Measurements from ENCODE around the gene PXN.

The PXN gene

GRCh38 chr12:120231316-120232011 lies 34.1 kb downstream of the PXN start (continued):
- no peak for TF ChIP-seq ZNF311 (tag by site-specific recombination; IDR thresholded peaks at IDR 0.05; ENCODE audit: borderline replicate concordance)
- peak; percentile 73 for TF ChIP-seq ZNF366 (tag by site-specific recombination; conservative IDR thresholded peaks at IDR 0.05)
- no peak for TF ChIP-seq ZNF132 (tag by site-specific recombination; IDR thresholded peaks at IDR 0.05; ENCODE audit: borderline replicate concordance)
- TF ChIP-seq ZNF473 (tag by site-specific recombination; IDR thresholded peaks at IDR 0.05): no peak
- no peak for TF ChIP-seq YY2 (tag by site-specific recombination; IDR thresholded peaks at IDR 0.05)
- no peak for TF ChIP-seq PRDM6 (tag by site-specific recombination; IDR thresholded peaks at IDR 0.05)
- no peak for TF ChIP-seq REPIN1 (tag by site-specific recombination; IDR thresholded peaks at IDR 0.05; ENCODE audit: low read depth)
- TF ChIP-seq ZNF24 (tag by site-specific recombination; IDR thresholded peaks at IDR 0.05): 0 out of 2 replicates have a peak, but pooled peaks have one; percentile 8
- 0 out of 2 replicates have a peak, but pooled peaks have one; percentile 5 for TF ChIP-seq ZBTB44 (tag by site-specific recombination; IDR thresholded peaks at IDR 0.05)
- TF ChIP-seq ZNF155 (tag by site-specific recombination; IDR thresholded peaks at IDR 0.05): no peak
- TF ChIP-seq ZNF302 (tag by site-specific recombination; IDR thresholded peaks at IDR 0.05; ENCODE audit: low read depth): no peak
- peak; percentile 61; the same call in 1 of the 2 replicates for TF ChIP-seq EGR2 (tag by site-specific recombination; IDR thresholded peaks at IDR 0.05; ENCODE audit: low read depth)
- no peak for TF ChIP-seq KLF16 (tag by site-specific recombination; IDR thresholded peaks at IDR 0.05)
- TF ChIP-seq ZNF621 (tag by site-specific recombination; IDR thresholded peaks at IDR 0.05): no peak
- no peak for TF ChIP-seq ZNF747 (tag by site-specific recombination; IDR thresholded peaks at IDR 0.05)
- 0 out of 2 replicates have a peak, but pooled peaks have one; percentile 17 for TF ChIP-seq KLF10 (tag by site-specific recombination; IDR thresholded peaks at IDR 0.05)
- TF ChIP-seq ZNF837 (tag by site-specific recombination; IDR thresholded peaks at IDR 0.05): no peak
- TF ChIP-seq ZNF571 (tag by site-specific recombination; IDR thresholded peaks at IDR 0.05): no peak
- no peak for TF ChIP-seq OVOL3 (tag by site-specific recombination; IDR thresholded peaks at IDR 0.05)
- no peak for TF ChIP-seq ZNF157 (tag by site-specific recombination; IDR thresholded peaks at IDR 0.05)
- no peak for TF ChIP-seq ZNF23 (tag by site-specific recombination; IDR thresholded peaks at IDR 0.05; ENCODE audit: borderline replicate concordance)
- 0 out of 2 replicates have a peak, but pooled peaks have one; percentile 29 for TF ChIP-seq ZNF391 (tag by site-specific recombination; IDR thresholded peaks at IDR 0.05; ENCODE audit: borderline replicate concordance, low read depth)
- TF ChIP-seq ZNF280D (tag by site-specific recombination; IDR thresholded peaks at IDR 0.05): no peak
- no peak for TF ChIP-seq ZBTB17 (tag by site-specific recombination; IDR thresholded peaks at IDR 0.05)
- no peak for TF ChIP-seq ZNF416 (tag by site-specific recombination; IDR thresholded peaks at IDR 0.05)
- no peak for TF ChIP-seq ZNF449 (tag by site-specific recombination; IDR thresholded peaks at IDR 0.05)
- 0 out of 2 replicates have a peak, but pooled peaks have one; percentile 17 for TF ChIP-seq TRIM28 (IDR thresholded peaks at IDR 0.05; ENCODE audit: borderline replicate concordance, low read length)
- no peak for TF ChIP-seq HOXD13 (CRISPR knock-in tag; IDR thresholded peaks at IDR 0.05; ENCODE audit: borderline replicate concordance)
- no peak for TF ChIP-seq KLF8 (tag by site-specific recombination; IDR thresholded peaks at IDR 0.05)
- peak; percentile 85 for TF ChIP-seq GLIS1 (tag by site-specific recombination; IDR thresholded peaks at IDR 0.05)
- TF ChIP-seq ZNF549 (tag by site-specific recombination; IDR thresholded peaks at IDR 0.05): no peak
- TF ChIP-seq ZNF513 (tag by site-specific recombination; IDR thresholded peaks at IDR 0.05): no peak

All from HEK293 (cell line).